Measurements from ENCODE around the gene LAMB3. TPM values are rescaled to one million over a fixed set of nuclear protein-coding genes. Genes with fewer than 3 reads are reported as not detected.

Gene LAMB3
- total and polyA plus RNA-seq, 9 donors, result 0.32 to 7.2 (median 0.96) TPM

DNA sequence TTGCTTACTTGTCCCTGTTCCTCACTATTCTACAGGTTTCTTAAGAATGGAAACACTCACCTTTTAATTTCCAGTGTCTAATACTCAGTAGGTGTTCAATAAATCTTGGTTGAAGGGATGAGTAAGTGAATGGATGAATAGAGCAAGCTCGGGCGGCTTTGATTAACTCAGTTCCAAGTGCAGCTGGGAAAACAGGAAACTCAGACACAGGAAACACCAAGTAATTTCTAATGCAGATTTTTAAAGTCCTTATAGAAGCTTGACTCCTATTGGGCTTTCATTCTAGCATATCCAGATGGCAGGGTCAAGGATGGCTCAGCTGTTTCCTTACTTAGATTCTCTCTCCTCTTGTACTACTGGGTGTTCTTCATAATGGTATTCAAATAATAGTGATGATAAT, 54.7 kb downstream of the LAMB3 start:
- peak; percentile 40 for DNase-seq
- Histone ChIP-seq H3K9me3 (replicated peaks; ENCODE audit: control insufficient read depth, low read depth, low read length) (no peaks in the 10 kb centered on the region), H3K27me3 (ENCODE audit: control insufficient read depth, insufficient read depth, low read length) (peaks cover 5% of the 10 kb centered on the region), H3K36me3 (ENCODE audit: control insufficient read depth, insufficient read depth, low read length) (no peaks in the 10 kb centered on the region), H3K27ac (ENCODE audit: low read length) (no peak overlapping the region), H3K4me1 (ENCODE audit: control insufficient read depth, insufficient read depth, low read length) (no peaks in the 10 kb centered on the region), H3K4me3 (ENCODE audit: low read length) (no peak overlapping the region)
- WGBS (ENCODE audit: insufficient coverage), result no CpG with 5 or more reads among the region's 2 CpGs

GRCh38 chr1:209595599-209596285, 56.5 kb downstream of the LAMB3 start:
- no peak overlapping the region for H3K4me3 ChIP-seq (ENCODE audit: low read length)
- no peaks in the 10 kb centered on the region for H3K36me3 ChIP-seq (ENCODE audit: control insufficient read depth, insufficient read depth, low read length)
- 71% methylated on average over 10 of the region's 10 CpGs for WGBS (ENCODE audit: insufficient coverage)
- H3K4me1 ChIP-seq (ENCODE audit: control insufficient read depth, insufficient read depth, low read length), result no peaks in the 10 kb centered on the region
- H3K27me3 ChIP-seq (ENCODE audit: control insufficient read depth, insufficient read depth, low read length), result peaks cover 6% of the 10 kb centered on the region
- no peak for DNase-seq
- no peaks in the 10 kb centered on the region for H3K9me3 ChIP-seq (replicated peaks; ENCODE audit: control insufficient read depth, low read depth, low read length)
- no peak overlapping the region for H3K27ac ChIP-seq (ENCODE audit: low read length)

DNA sequence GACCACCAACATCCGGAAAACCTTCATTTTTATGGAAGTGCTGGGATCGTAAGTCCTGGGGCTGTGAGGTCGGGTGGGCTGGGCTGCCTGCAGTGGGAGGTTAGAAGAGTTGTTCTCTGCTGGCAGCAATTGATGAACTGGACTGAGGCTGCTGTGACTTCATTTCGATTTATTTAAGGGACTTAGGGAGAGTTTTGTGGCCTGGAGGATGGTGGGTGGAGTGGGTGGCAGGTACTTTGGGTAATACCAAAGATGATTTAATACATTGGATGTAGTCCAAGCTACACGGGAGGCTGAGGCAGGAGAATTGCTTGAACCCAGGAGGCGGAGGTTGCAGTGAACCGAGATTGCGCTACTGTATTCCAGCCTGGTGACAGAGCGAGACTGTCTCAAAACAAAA, 57.2 kb downstream of the LAMB3 start:
- Histone ChIP-seq H3K9me3 (replicated peaks; ENCODE audit: control insufficient read depth, low read depth, low read length) (no peaks in the 10 kb centered on the region), H3K27me3 (ENCODE audit: control insufficient read depth, insufficient read depth, low read length) (peaks cover 6% of the 10 kb centered on the region), H3K36me3 (ENCODE audit: control insufficient read depth, insufficient read depth, low read length) (no peaks in the 10 kb centered on the region), H3K4me1 (ENCODE audit: control insufficient read depth, insufficient read depth, low read length) (no peaks in the 10 kb centered on the region), H3K4me3 (ENCODE audit: low read length) (no peak overlapping the region), H3K27ac (ENCODE audit: low read length) (no peak overlapping the region)
- no peak for DNase-seq
- 62% methylated on average over 8 of the region's 9 CpGs for WGBS (ENCODE audit: insufficient coverage)

GRCh38 chr1:209594440-209594839, 57.8 kb downstream of the LAMB3 start:
- no peaks in the 10 kb centered on the region for H3K4me1 ChIP-seq (ENCODE audit: control insufficient read depth, insufficient read depth, low read length)
- H3K4me3 ChIP-seq (ENCODE audit: low read length), result no peak overlapping the region
- H3K36me3 ChIP-seq (ENCODE audit: control insufficient read depth, insufficient read depth, low read length), result no peaks in the 10 kb centered on the region
- no CpG with 5 or more reads among the region's 1 CpG for WGBS (ENCODE audit: insufficient coverage)
- H3K9me3 ChIP-seq (replicated peaks; ENCODE audit: control insufficient read depth, low read depth, low read length), result no peaks in the 10 kb centered on the region
- H3K27ac ChIP-seq (ENCODE audit: low read length), result no peak overlapping the region
- H3K27me3 ChIP-seq (ENCODE audit: control insufficient read depth, insufficient read depth, low read length), result peaks cover 8% of the 10 kb centered on the region
- DNase-seq, result no peak

DNA sequence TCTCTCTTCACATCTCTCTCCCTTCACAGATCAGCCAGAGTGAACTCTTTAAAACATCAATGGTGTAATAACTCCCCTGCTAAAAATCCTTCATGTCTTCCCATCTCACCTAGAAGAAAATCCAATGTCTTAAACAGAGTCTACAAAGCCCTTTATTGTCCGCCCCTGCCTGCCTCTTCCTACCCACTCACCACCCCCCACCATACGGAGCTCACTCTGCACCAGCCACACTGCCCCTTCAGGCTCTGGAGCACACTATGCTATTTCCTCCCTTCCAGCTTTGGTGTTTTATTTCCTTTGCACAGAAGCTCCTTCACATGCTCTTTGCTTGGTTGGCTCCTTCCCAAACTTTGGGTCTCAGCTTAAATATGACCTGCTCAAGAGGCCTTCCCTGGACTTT, 58.5 kb downstream of the LAMB3 start:
- no peak for DNase-seq
- WGBS (ENCODE audit: insufficient coverage), result 39% methylated on average over 2 of the region's 2 CpGs
- no peaks in the 10 kb centered on the region for H3K4me1 ChIP-seq (ENCODE audit: control insufficient read depth, insufficient read depth, low read length)
- H3K36me3 ChIP-seq (ENCODE audit: control insufficient read depth, insufficient read depth, low read length), result no peaks in the 10 kb centered on the region
- H3K4me3 ChIP-seq (ENCODE audit: low read length), result no peak overlapping the region
- H3K27ac ChIP-seq (ENCODE audit: low read length), result no peak overlapping the region
- H3K9me3 ChIP-seq (replicated peaks; ENCODE audit: control insufficient read depth, low read depth, low read length), result no peaks in the 10 kb centered on the region
- peaks cover 8% of the 10 kb centered on the region for H3K27me3 ChIP-seq (ENCODE audit: control insufficient read depth, insufficient read depth, low read length)

DNA sequence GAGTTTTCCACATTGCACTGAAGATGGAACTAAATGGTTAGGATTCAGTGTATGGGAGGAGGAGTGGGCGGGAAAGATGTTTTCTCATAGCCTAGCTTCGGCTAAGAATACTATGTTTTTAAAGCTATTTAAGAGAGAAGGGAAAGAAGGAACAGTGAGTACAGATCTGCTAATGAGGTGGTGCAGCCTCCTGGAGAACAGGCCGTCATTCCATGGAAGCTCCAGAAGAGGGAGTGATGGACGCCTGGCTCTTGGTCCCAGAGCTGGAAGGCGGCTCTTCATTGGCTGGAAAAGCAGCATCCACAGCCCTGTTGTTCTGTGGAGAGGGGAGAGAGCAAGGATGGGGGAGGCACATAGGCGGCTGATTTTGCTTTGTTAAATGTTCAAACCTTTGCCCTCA, 61.8 kb downstream of the LAMB3 start:
- DNase-seq, result peak; percentile 47
- no peaks in the 10 kb centered on the region for H3K36me3 ChIP-seq (ENCODE audit: control insufficient read depth, insufficient read depth, low read length)
- 53% methylated on average over 5 of the region's 6 CpGs for WGBS (ENCODE audit: insufficient coverage)
- peaks cover 8% of the 10 kb centered on the region for H3K27me3 ChIP-seq (ENCODE audit: control insufficient read depth, insufficient read depth, low read length)
- H3K4me3 ChIP-seq (ENCODE audit: low read length), result no peak overlapping the region
- H3K9me3 ChIP-seq (replicated peaks; ENCODE audit: control insufficient read depth, low read depth, low read length), result no peaks in the 10 kb centered on the region
- H3K27ac ChIP-seq (ENCODE audit: low read length), result no peak overlapping the region
- H3K4me1 ChIP-seq (ENCODE audit: control insufficient read depth, insufficient read depth, low read length), result peaks cover 7% of the 10 kb centered on the region

GRCh38 chr1:209589863-209590262, 62.4 kb downstream of the LAMB3 start:
- WGBS (ENCODE audit: insufficient coverage), result 75% methylated on average over 5 of the region's 6 CpGs
- no peaks in the 10 kb centered on the region for H3K9me3 ChIP-seq (replicated peaks; ENCODE audit: control insufficient read depth, low read depth, low read length)

DNA sequence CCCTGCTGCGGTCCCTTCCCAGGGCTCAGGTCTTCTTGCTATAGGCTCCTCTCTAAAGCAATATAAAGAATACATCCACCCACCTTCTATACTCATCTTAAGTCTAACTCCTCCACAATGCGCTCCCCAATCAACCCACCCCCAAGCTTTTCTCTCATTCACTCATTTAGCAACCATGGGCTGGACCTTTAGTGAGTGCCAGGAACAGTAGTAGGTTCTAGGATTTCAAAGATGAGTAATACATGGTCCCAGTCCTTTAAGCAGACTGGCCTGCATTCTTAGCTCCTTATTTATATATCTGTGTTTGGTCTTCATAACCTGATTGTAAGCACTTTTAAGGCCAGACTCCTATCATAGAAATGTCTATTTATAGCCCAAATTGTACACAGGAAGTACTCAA, 62.8 kb downstream of the LAMB3 start:
- Histone ChIP-seq H3K4me1 (ENCODE audit: control insufficient read depth, insufficient read depth, low read length) (peaks cover 8% of the 10 kb centered on the region), H3K36me3 (ENCODE audit: control insufficient read depth, insufficient read depth, low read length) (no peaks in the 10 kb centered on the region), H3K4me3 (ENCODE audit: low read length) (no peak overlapping the region), H3K27ac (ENCODE audit: low read length) (no peak overlapping the region), H3K9me3 (replicated peaks; ENCODE audit: control insufficient read depth, low read depth, low read length) (no peaks in the 10 kb centered on the region), H3K27me3 (ENCODE audit: control insufficient read depth, insufficient read depth, low read length) (peaks cover 16% of the 10 kb centered on the region)
- DNase-seq, result no peak
- WGBS (ENCODE audit: insufficient coverage), result 86% methylated on average over 1 of the region's 2 CpGs

More at GRCh38 chr1:209589863-209590262, 62.4 kb downstream of the LAMB3 start:
- DNase-seq, result no peak
- peaks cover 13% of the 10 kb centered on the region for H3K27me3 ChIP-seq (ENCODE audit: control insufficient read depth, insufficient read depth, low read length)
- peaks cover 8% of the 10 kb centered on the region for H3K4me1 ChIP-seq (ENCODE audit: control insufficient read depth, insufficient read depth, low read length)
- H3K4me3 ChIP-seq (ENCODE audit: low read length), result no peak overlapping the region
- no peak overlapping the region for H3K27ac ChIP-seq (ENCODE audit: low read length)
- H3K36me3 ChIP-seq (ENCODE audit: control insufficient read depth, insufficient read depth, low read length), result no peaks in the 10 kb centered on the region

GRCh38 chr1:209587789-209588188, 64.4 kb downstream of the LAMB3 start:
- Histone ChIP-seq H3K27ac (ENCODE audit: low read length) (no peak overlapping the region), H3K36me3 (ENCODE audit: control insufficient read depth, insufficient read depth, low read length) (no peaks in the 10 kb centered on the region), H3K27me3 (ENCODE audit: control insufficient read depth, insufficient read depth, low read length) (peaks cover 28% of the 10 kb centered on the region), H3K4me1 (ENCODE audit: control insufficient read depth, insufficient read depth, low read length) (peaks cover 8% of the 10 kb centered on the region), H3K9me3 (replicated peaks; ENCODE audit: control insufficient read depth, low read depth, low read length) (no peaks in the 10 kb centered on the region), H3K4me3 (ENCODE audit: low read length) (no peak overlapping the region)
- no peak for DNase-seq
- WGBS (ENCODE audit: insufficient coverage), result 82% methylated on average over 2 of the region's 3 CpGs

GRCh38 chr1:209586221-209586740, 65.9 kb downstream of the LAMB3 start:
- no CpG with 5 or more reads among the region's 4 CpGs for WGBS (ENCODE audit: insufficient coverage)
- H3K36me3 ChIP-seq (ENCODE audit: control insufficient read depth, insufficient read depth, low read length), result no peaks in the 10 kb centered on the region
- H3K9me3 ChIP-seq (replicated peaks; ENCODE audit: control insufficient read depth, low read depth, low read length), result no peaks in the 10 kb centered on the region
- no peak overlapping the region for H3K4me3 ChIP-seq (ENCODE audit: low read length)
- H3K27ac ChIP-seq (ENCODE audit: low read length), result no peak overlapping the region
- no peak for DNase-seq
- H3K27me3 ChIP-seq (ENCODE audit: control insufficient read depth, insufficient read depth, low read length), result peaks cover 28% of the 10 kb centered on the region
- H3K4me1 ChIP-seq (ENCODE audit: control insufficient read depth, insufficient read depth, low read length), result peaks cover 8% of the 10 kb centered on the region
